ENCODE results near the gene MSLN.

DNA sequence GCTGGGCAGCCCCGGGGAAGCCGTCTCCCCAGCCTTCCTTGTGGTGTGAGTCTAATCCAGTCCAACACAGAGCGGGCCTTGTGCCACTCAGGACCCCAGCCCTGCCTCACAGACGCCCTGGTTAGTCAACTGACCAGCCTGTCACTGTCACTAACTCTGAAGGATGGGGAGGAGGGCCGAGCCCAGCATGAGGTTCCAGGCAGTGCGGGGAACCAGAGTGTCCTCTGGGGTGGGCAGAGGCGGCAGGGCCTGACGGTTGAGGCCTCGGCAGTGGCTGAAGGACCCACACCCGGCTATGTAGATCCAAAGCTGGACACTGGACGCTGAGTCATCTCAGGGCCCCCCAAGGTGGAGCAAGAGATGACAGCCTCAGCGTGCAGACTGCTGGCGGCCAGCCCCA lies 19.0 kb downstream of the MSLN start:
- TF ChIP-seq, protein P1, sequence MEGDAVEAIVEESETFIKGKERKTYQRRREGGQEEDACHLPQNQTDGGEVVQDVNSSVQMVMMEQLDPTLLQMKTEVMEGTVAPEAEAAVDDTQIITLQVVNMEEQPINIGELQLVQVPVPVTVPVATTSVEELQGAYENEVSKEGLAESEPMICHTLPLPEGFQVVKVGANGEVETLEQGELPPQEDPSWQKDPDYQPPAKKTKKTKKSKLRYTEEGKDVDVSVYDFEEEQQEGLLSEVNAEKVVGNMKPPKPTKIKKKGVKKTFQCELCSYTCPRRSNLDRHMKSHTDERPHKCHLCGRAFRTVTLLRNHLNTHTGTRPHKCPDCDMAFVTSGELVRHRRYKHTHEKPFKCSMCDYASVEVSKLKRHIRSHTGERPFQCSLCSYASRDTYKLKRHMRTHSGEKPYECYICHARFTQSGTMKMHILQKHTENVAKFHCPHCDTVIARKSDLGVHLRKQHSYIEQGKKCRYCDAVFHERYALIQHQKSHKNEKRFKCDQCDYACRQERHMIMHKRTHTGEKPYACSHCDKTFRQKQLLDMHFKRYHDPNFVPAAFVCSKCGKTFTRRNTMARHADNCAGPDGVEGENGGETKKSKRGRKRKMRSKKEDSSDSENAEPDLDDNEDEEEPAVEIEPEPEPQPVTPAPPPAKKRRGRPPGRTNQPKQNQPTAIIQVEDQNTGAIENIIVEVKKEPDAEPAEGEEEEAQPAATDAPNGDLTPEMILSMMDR (IDR thresholded peaks at IDR 0.05): no peak
- no peak for TF ChIP-seq POLR2A (IDR thresholded peaks at IDR 0.05; ENCODE audit: low read depth)
- TF ChIP-seq POLR2AphosphoS5 (IDR thresholded peaks at IDR 0.05): no peak

All from esophagus muscularis mucosa (tissue), 3 donors.